ENCODE data around the gene GRM8.

GRM8 gene

DNA sequence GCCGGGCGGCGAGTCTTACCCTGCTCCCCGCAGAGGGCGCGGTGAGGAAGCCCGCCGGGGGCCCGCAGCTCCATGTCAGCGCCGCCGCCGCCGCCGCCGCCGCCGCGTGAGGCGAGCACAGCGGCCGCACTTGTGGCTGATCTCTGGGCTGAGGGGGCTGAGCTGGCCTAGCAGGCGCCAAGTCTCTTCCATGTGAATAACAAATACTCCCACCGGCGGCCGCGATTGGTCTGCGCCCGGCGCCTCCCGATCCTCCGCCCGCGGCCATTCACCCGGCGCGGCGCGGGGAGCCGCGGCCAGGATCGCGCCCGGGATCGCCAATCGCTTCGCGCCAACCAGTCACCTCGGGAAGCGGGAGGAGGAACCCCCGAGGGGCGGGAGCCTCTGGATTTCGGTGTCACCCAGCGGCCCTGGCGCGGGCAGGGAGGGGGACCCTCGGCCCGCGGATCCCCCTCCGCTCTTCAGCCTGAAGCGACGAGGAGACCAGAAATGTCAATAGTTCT, at the start of gene GRM8:
Gene GRM8, minus strand, starts transcription at position 164 of the 503 bp plus-strand sequence.
- H3K27ac ChIP-seq: no peak within 1 kb of the TSS

DNA sequence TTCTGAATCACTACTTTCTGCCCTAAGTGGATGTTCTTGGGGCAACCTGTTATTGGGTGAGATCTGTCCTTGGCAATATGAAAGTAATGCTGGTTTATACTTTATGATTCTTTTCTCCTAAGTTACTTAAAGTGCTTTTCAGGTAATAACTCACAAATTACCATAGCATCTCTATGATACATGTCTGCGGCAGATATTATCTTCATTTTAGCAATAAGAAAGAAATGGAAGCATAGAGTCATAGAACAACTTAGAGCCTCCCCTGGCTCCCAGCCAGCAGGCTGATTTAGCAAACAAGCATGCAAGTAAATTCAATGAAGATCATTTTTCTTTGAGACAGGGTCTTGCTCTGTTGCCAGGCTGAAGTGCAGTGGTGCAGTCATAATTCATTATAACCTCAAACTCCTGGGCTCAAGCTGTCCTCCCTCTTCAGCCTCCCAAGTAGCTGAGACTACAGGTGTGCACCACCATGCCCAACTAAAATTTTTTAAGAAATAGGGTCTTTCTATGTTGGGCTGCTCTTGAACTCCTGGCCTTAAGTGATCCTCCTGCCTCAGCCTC, 38.1 kb upstream of the GRM8 start:
- TF ChIP-seq ZFX (IDR thresholded peaks at IDR 0.05) (no peak), CTCF (conservative IDR thresholded peaks at IDR 0.05) (no peak)
- H3K27ac ChIP-seq: no peak overlapping the region

More for the DNA sequence above, at the start of gene GRM8:
- TF ChIP-seq CTCF (conservative IDR thresholded peaks at IDR 0.05) (no peak), ZFX (IDR thresholded peaks at IDR 0.05) (no peak)

DNA sequence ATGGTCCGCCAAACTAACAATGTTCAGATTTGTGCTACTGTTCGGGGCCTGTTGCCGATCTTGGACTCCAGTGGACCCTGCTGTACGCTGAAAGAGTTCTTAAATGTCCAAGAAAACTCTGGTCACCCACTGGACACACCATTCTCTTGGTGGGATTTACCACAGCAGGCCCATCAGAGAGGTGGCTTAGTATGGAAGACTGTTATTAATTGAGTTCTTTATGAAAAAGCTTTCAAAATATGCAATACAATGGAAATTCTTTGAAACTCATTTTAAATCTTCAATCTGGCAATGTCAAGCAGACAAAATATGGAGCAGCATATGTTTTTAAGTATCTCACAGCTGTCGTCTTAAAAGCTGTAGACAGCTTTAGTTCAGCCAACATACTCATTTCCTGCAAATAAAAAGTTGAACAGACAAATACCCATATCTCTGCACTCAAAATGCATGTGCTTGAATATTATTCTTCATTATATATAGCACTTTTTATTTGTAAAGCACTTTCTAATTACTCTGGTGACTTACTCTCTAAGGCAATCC, 37.4 kb upstream of the GRM8 start:
- TF ChIP-seq CTCF (conservative IDR thresholded peaks at IDR 0.05) (no peak), ZFX (IDR thresholded peaks at IDR 0.05) (no peak)
- no peak overlapping the region for H3K27ac ChIP-seq

- H3K27ac ChIP-seq: no peak overlapping the region
- TF ChIP-seq CTCF (conservative IDR thresholded peaks at IDR 0.05) (no peak), ZFX (IDR thresholded peaks at IDR 0.05) (no peak)
Measured at GRCh38 chr7:127287133-127287532, 34.4 kb upstream of the GRM8 start.

DNA sequence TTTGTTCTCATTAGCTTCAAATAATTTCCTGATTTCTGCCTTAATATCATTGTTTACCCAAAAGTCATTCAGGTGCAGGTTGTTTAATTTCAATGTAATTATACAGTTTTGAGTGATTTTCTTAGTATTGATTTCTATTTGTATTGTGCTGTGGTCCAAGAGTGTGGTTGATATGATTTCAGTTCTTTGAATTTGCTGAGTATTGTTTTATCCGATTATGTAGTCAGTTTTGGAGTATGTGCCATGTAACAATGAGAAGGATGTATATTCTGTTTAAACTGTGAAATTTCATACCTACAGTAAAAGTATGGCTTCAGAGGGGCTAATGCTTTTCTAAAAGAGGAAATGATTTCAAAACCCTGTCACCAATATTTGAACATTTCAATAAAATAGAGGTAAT, 17.4 kb upstream of the GRM8 start:
- TF ChIP-seq ZFX (IDR thresholded peaks at IDR 0.05) (no peak), CTCF (conservative IDR thresholded peaks at IDR 0.05) (no peak)
- H3K27ac ChIP-seq: no peak overlapping the region

GRCh38 chr7:127266047-127266446, 13.3 kb upstream of the GRM8 start:
- H3K27ac ChIP-seq: no peak overlapping the region
- TF ChIP-seq ZFX (IDR thresholded peaks at IDR 0.05) (no peak), CTCF (conservative IDR thresholded peaks at IDR 0.05) (no peak)

- no peak overlapping the region for H3K27ac ChIP-seq
- TF ChIP-seq CTCF (conservative IDR thresholded peaks at IDR 0.05) (no peak), ZFX (IDR thresholded peaks at IDR 0.05) (no peak)
Measured at GRCh38 chr7:127264219-127264618, 11.5 kb upstream of the GRM8 start.
